Measurements from ENCODE around the gene ATP1B1. TPM values are rescaled to one million over a fixed set of nuclear protein-coding genes. Genes with fewer than 3 reads are reported as not detected.

Gene ATP1B1
- total and polyA plus RNA-seq, 9 of the 15 experiments (the other 6 are each of a cell fraction or from before 2014, with no cell fraction given), result 0.76 to 3.0 (median 1.7) TPM

DNA sequence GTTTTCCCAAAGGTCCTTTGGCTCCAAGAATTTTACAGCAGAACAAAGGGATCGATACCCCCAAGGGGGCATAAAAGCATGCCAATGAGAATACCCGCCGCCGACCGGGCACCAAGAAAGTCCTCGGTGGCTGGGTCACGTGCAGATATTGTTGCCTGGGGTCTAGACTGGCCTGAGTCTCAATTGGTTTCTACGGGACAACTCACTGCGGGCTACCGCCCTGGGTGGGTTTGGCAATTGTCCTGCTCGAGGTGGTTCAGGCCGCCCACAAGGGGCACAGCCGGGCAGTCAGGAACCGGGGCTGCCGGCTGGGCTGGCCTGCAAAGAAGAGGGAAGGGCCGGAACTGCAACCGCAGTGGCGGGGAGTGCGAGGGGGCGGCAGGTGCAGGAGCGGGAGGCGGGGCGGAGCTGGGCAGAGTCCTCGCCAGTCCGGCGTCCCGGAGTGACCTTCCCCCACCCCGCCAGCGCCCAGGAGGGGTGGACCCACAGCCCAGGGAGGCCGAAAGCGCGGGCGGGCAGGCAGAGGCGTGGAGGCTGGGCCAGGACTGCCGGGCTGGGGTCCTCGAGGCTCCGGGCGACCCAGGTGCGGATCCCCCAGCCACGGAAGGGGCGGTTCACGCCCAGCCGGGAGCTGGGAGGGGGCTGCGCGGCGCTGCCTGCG is 926 bp upstream of the ATP1B1 start:
- POLR2A ChIA-PET, result interaction anchor here (0.6 to 2.0 kb wide), 7 partner anchors 12 to 549 kb away, joined by 3 to 5 read pairs (median 4); no protein-coding TSS in a partner anchor
- no TSS peak for BruUV-seq (replicated peaks)
- intact Hi-C loops (cut with micrococcal nuclease) (loop anchor here (5.0 to 10.0 kb wide), 2 partner anchors 439 to 658 kb away; no protein-coding TSS in a partner anchor), in situ Hi-C loops (cut with MboI) (no loop called here)
- WGBS (ENCODE audit: insufficient coverage, low coverage, missing lambda C conversion rate), result 4% methylated on average over 34 of the region's 47 CpGs
- Histone ChIP-seq H3K4me2 (ENCODE audit: insufficient read depth, low read length) (peak overlapping the region; percentile 75), H3K9ac (ENCODE audit: insufficient read depth in 1 of 2, low read depth in 2 of 2, low read length in 2 of 2) (peak overlapping the region; percentile 19 to 94; a peak in 3 of 4 replicates), H3K27me3 (ENCODE audit: control insufficient read depth in 2 of 2, insufficient read depth in 2 of 2, low read length in 2 of 2) (peaks cover 15 to 46% of the 10 kb centered on the region in 2 experiments), H2AFZ (ENCODE audit: low read depth, low read length) (peak overlapping the region; percentile 92), H3K9me1 (ENCODE audit: control insufficient read depth, insufficient read depth, low read length) (no peaks in the 10 kb centered on the region), H3K79me2 (ENCODE audit: control insufficient read depth, insufficient read depth, low read length) (no peaks in the 10 kb centered on the region), H3K36me3 (ENCODE audit: control insufficient read depth, insufficient read depth, low read length) (no peaks in the 10 kb centered on the region), H3K4me1 (replicated peaks in 1 of 2; ENCODE audit: control insufficient read depth in 2 of 2, insufficient read depth in 2 of 2, low read length in 2 of 2) (peaks cover 3 to 18% of the 10 kb centered on the region in 2 experiments; a peak in 4 of 5 replicates), H3K4me3 (peak overlapping the region; percentile 66), H3K9me3 (replicated peaks; ENCODE audit: control insufficient read depth, insufficient read depth, low read depth, low read length) (no peaks in the 10 kb centered on the region), H4K20me1 (replicated peaks; ENCODE audit: control insufficient read depth, insufficient read depth, low read length) (no peaks in the 10 kb centered on the region), H3K27ac (ENCODE audit: extremely low read depth, low read depth, low read length) (no peak overlapping the region)
- ATAC-seq (peak; percentile 52), DNase-seq (ENCODE audit: extremely low read depth in 1 of 4, low spot score in 3 of 4) (peak; percentile 42 to 78 (median 68)), FAIRE-seq (no peak)
- CTCF ChIA-PET (ENCODE audit: low intra/inter-chr PET ratio), result no interaction called here
- TF ChIP-seq SRSF1 (IDR thresholded peaks at IDR 0.05; ENCODE audit: low read depth, low read length) (no peak), TRIM24 (IDR thresholded peaks at IDR 0.05) (no peak), RBM17 (IDR thresholded peaks at IDR 0.05; ENCODE audit: borderline replicate concordance, low read depth, low read length) (no peak), ZC3H8 (IDR thresholded peaks at IDR 0.05) (no peak), ARID4B (CRISPR knock-in tag; IDR thresholded peaks at IDR 0.05) (no peak), SIX5 (IDR thresholded peaks at IDR 0.05; ENCODE audit: borderline replicate concordance in 1 of 2, insufficient read depth in 1 of 2, low read depth in 1 of 2, low read length in 2 of 2) (no peak), TBP (optimal IDR thresholded peaks at IDR 0.05; ENCODE audit: low read depth, low read length) (no peak), CREB1 (IDR thresholded peaks at IDR 0.05) (no peak), CREB1 (CRISPR knock-in tag; IDR thresholded peaks at IDR 0.05) (no peak)
- TF ChIP-seq, protein P1, sequence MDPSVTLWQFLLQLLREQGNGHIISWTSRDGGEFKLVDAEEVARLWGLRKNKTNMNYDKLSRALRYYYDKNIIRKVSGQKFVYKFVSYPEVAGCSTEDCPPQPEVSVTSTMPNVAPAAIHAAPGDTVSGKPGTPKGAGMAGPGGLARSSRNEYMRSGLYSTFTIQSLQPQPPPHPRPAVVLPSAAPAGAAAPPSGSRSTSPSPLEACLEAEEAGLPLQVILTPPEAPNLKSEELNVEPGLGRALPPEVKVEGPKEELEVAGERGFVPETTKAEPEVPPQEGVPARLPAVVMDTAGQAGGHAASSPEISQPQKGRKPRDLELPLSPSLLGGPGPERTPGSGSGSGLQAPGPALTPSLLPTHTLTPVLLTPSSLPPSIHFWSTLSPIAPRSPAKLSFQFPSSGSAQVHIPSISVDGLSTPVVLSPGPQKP (CRISPR knock-in tag; IDR thresholded peaks at IDR 0.05), result no peak
- TF ChIP-seq, protein P2, sequence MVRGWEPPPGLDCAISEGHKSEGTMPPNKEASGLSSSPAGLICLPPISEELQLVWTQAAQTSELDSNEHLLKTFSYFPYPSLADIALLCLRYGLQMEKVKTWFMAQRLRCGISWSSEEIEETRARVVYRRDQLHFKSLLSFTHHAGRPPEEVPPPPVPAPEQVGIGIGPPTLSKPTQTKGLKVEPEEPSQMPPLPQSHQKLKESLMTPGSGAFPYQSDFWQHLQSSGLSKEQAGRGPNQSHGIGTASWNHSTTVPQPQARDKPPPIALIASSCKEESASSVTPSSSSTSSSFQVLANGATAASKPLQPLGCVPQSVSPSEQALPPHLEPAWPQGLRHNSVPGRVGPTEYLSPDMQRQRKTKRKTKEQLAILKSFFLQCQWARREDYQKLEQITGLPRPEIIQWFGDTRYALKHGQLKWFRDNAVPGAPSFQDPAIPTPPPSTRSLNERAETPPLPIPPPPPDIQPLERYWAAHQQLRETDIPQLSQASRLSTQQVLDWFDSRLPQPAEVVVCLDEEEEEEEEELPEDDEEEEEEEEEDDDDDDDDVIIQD (CRISPR knock-in tag; IDR thresholded peaks at IDR 0.05), result no peak
- TF ChIP-seq, protein P3, sequence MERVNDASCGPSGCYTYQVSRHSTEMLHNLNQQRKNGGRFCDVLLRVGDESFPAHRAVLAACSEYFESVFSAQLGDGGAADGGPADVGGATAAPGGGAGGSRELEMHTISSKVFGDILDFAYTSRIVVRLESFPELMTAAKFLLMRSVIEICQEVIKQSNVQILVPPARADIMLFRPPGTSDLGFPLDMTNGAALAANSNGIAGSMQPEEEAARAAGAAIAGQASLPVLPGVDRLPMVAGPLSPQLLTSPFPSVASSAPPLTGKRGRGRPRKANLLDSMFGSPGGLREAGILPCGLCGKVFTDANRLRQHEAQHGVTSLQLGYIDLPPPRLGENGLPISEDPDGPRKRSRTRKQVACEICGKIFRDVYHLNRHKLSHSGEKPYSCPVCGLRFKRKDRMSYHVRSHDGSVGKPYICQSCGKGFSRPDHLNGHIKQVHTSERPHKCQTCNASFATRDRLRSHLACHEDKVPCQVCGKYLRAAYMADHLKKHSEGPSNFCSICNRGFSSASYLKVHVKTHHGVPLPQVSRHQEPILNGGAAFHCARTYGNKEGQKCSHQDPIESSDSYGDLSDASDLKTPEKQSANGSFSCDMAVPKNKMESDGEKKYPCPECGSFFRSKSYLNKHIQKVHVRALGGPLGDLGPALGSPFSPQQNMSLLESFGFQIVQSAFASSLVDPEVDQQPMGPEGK (CRISPR knock-in tag; IDR thresholded peaks at IDR 0.05; ENCODE audit: borderline replicate concordance), result no peak
